SU-DHL-6 (cell line): Measurements from ENCODE around the gene CHD5.

Experiments used
- H2AFZ ChIP-seq: fragments of 200-600 bp; sonication (generic); 2 replicates; pipeline ENCODE4 v1.6.1; 2014; ENCODE audit warnings: low read depth, mild to moderate bottlenecking, moderate library complexity, mixed read lengths, antibody characterized with exemption, low read length; ENCODE audit not compliant: severe bottlenecking
- H3F3A ChIP-seq: fragments of 200-600 bp; shearing (Covaris generic); 2 replicates; pipeline ENCODE4 v1.6.0; 2016; ENCODE audit warnings: antibody characterized with exemption, mild to moderate bottlenecking; ENCODE audit not compliant: insufficient read depth
- H3K27ac ChIP-seq: fragments of 200-600 bp; sonication (generic); 2 replicates; pipeline ENCODE4 v1.5.1; 2016; ENCODE audit warnings: low read depth, mild to moderate bottlenecking, low read length, moderate library complexity, mixed read lengths
- H3K27me3 ChIP-seq: fragments of 200-600 bp; sonication (generic), shearing (Covaris generic); 2 replicates; pipeline ENCODE4 v1.6.0; 2014; ENCODE audit warnings: mild to moderate bottlenecking, low read length
- H3K36me3 ChIP-seq: fragments of 200-600 bp; sonication (generic); 2 replicates; pipeline ENCODE4 v1.6.1; 2014; ENCODE audit warnings: mild to moderate bottlenecking, low read length, mixed read lengths
- H3K4me2 ChIP-seq: fragments of 300-600, 200-600 bp; shearing (Covaris generic), sonication (generic); 2 replicates; pipeline ENCODE4 v1.6.0; 2014; ENCODE audit warnings: low read length, low read depth, mild to moderate bottlenecking; ENCODE audit not compliant: poor library complexity, severe bottlenecking
- H3K4me3 ChIP-seq: fragments of 200-600 bp; sonication (generic); 2 replicates; pipeline ENCODE4 v1.5.1; 2014; ENCODE audit warnings: antibody characterized with exemption, low read length, mild to moderate bottlenecking, mixed read lengths; ENCODE audit not compliant: insufficient read depth, poor library complexity, severe bottlenecking
- H3K79me2 ChIP-seq: fragments of 200-600 bp; sonication (generic); 2 replicates; pipeline ENCODE4 v1.6.1; 2014; ENCODE audit warnings: mild to moderate bottlenecking, low read length, moderate library complexity; ENCODE audit not compliant: insufficient read depth
- H3K9ac ChIP-seq: fragments of 200-600 bp; sonication (generic); 2 replicates; pipeline ENCODE4 v1.7.0; 2014; ENCODE audit warnings: mild to moderate bottlenecking, low read length
- H3K9me2 ChIP-seq: fragments of 200-600 bp; sonication (generic); replicated peaks from 2 replicates; pipeline ENCODE4 v1.6.1; 2014; ENCODE audit warnings: low read length; ENCODE audit not compliant: insufficient read depth
- H3K9me3 ChIP-seq: fragments of 200-600 bp; sonication (generic); 2 replicates; pipeline ENCODE4 v1.6.1; 2014; ENCODE audit warnings: low read length, mixed read lengths; ENCODE audit not compliant: insufficient read depth
- H4K20me1 ChIP-seq: fragments of 200-600 bp; sonication (generic); 2 replicates; pipeline ENCODE4 v1.6.1; 2014; ENCODE audit warnings: low read depth, mild to moderate bottlenecking, antibody characterized with exemption, low read length, moderate library complexity, mixed read lengths
- EZH2phosphoT487 ChIP-seq: fragments of 200-600 bp; sonication (generic), shearing (Covaris generic); conservative IDR thresholded peaks from 2 replicates; pipeline ENCODE4 v1.6.1; 2018; ENCODE audit warnings: mild to moderate bottlenecking, antibody characterized with exemption, low read length, moderate library complexity, mixed read lengths
- TF ChIP-seq, protein P1 (sequence below): fragments of 200-600 bp; sonication (generic); IDR thresholded peaks from one replicate; pipeline ENCODE4 v1.5.1; 2017; ENCODE audit warnings: antibody characterized with exemption, mild to moderate bottlenecking, low read length, moderate library complexity; ENCODE audit not compliant: insufficient read depth, poor library complexity, severe bottlenecking

Gene CHD5

DNA sequence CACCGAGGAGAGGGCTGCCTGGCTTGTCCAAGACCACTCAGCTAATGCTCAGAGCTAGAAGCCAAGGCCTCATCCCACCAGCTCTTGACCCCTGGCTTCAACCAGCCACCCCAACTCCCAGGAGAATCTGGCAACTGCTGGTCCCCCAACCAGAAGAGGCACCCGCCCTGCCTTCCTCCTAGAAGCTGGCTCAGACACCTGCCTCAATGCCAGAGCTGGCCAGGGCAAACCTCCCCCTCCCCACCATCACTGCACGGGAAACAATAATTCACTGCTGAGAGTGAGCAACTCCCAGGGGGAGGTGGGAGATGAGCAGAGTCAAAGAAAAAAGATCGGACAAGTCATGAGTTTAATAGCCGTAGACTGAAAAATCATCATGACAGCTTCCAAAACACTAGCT lies 3.3 kb downstream of the CHD5 start:
- no peaks in the 10 kb centered on the region for H4K20me1 ChIP-seq
- no peaks in the 10 kb centered on the region for H3K79me2 ChIP-seq
- H3F3A ChIP-seq, result no peaks in the 10 kb centered on the region
- no peaks in the 10 kb centered on the region for H3K27me3 ChIP-seq
- H3K36me3 ChIP-seq, result no peaks in the 10 kb centered on the region
- H3K9me3 ChIP-seq, result no peaks in the 10 kb centered on the region
- no peak overlapping the region for H3K9ac ChIP-seq
- H3K9me2 ChIP-seq, result no peaks in the 10 kb centered on the region
- no peak overlapping the region for H2AFZ ChIP-seq
- no peak overlapping the region for H3K27ac ChIP-seq
- TF ChIP-seq, protein P1, sequence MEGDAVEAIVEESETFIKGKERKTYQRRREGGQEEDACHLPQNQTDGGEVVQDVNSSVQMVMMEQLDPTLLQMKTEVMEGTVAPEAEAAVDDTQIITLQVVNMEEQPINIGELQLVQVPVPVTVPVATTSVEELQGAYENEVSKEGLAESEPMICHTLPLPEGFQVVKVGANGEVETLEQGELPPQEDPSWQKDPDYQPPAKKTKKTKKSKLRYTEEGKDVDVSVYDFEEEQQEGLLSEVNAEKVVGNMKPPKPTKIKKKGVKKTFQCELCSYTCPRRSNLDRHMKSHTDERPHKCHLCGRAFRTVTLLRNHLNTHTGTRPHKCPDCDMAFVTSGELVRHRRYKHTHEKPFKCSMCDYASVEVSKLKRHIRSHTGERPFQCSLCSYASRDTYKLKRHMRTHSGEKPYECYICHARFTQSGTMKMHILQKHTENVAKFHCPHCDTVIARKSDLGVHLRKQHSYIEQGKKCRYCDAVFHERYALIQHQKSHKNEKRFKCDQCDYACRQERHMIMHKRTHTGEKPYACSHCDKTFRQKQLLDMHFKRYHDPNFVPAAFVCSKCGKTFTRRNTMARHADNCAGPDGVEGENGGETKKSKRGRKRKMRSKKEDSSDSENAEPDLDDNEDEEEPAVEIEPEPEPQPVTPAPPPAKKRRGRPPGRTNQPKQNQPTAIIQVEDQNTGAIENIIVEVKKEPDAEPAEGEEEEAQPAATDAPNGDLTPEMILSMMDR, result no peak
- TF ChIP-seq EZH2phosphoT487, result no peak
- no peak overlapping the region for H3K4me2 ChIP-seq
- no peak overlapping the region for H3K4me3 ChIP-seq

DNA sequence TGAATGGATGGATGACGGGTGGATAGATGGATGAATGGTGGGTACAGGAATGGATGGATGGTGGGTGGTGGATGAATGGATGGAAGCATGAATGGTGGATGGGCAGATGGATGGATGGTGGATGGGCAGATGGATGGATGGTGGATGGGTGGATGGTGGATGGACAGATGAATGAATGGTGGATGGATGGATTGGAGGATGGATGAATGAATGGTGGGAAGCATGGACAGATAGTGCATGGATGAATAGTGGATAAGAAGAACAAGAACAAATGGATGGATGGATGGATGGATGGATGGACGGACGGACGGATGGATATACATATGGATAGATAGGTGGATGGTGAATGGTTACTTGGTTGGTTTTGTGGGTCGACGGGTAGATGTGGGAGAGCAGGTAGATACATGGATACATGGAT lies 4.7 kb downstream of the CHD5 start:
- no peak overlapping the region for H3K27ac ChIP-seq
- H3K36me3 ChIP-seq, result no peaks in the 10 kb centered on the region
- no peak overlapping the region for H3K9ac ChIP-seq
- H3K27me3 ChIP-seq, result no peaks in the 10 kb centered on the region
- H3F3A ChIP-seq, result no peaks in the 10 kb centered on the region
- no peak overlapping the region for H3K4me2 ChIP-seq
- H3K9me2 ChIP-seq, result no peaks in the 10 kb centered on the region
- no peak for TF ChIP-seq EZH2phosphoT487
- TF ChIP-seq, protein P1, result no peak
- H3K4me3 ChIP-seq, result no peak overlapping the region
- no peaks in the 10 kb centered on the region for H4K20me1 ChIP-seq
- H2AFZ ChIP-seq, result no peak overlapping the region
- H3K9me3 ChIP-seq, result no peaks in the 10 kb centered on the region
- H3K79me2 ChIP-seq, result no peaks in the 10 kb centered on the region

- Histone ChIP-seq H4K20me1 (no peaks in the 10 kb centered on the region), H3K4me2 (no peak overlapping the region), H3K4me3 (no peak overlapping the region), H3F3A (no peaks in the 10 kb centered on the region), H3K27ac (no peak overlapping the region), H3K36me3 (no peaks in the 10 kb centered on the region), H3K9me3 (no peaks in the 10 kb centered on the region), H3K27me3 (no peaks in the 10 kb centered on the region), H2AFZ (no peak overlapping the region), H3K9ac (no peak overlapping the region), H3K9me2 (no peaks in the 10 kb centered on the region), H3K79me2 (no peaks in the 10 kb centered on the region)
- TF ChIP-seq, protein P1, result no peak
- TF ChIP-seq EZH2phosphoT487, result no peak
Observed at GRCh38 chr1:6174621-6175410, 5.3 kb downstream of the CHD5 start.
